ENCODE measurements around the gene CLSTN2.
A peak's percentile ranks its signal among the peaks of the same experiment; 100 is the strongest.

CLSTN2 gene

DNA sequence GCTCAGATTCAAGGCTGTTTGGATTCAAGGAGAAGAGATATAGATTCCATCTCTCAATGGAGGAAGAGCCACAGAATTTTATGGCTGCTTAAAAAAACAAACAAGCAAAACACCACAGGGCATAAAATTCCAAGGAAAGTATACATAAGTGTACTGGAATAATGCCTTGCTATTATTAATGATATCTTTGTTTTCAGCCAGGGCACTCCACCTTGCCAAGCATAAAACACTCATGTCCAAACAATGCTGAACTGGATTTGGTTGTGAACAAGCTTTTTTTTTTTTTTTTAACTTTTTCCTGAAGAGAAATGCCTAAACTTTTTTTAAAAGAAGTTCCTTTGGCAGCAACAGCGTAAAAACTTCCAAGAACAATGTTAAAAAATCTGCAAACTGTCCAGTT, 4.8 kb upstream of the CLSTN2 start:
- in situ Hi-C loops (cut with HindIII; ENCODE audit: low sequenced_read_pairs): no loop called here
- TF ChIP-seq CTCF (IDR thresholded peaks at IDR 0.05; ENCODE audit: low read depth, low read length): no peak
- DNase-seq (ENCODE audit: low read depth, low spot score): no peak
- H3K4me3 ChIP-seq (ENCODE audit: low read depth, low read length): no peak overlapping the region

- H3K4me3 ChIP-seq (ENCODE audit: low read depth, low read length): no peak overlapping the region
- no peak for TF ChIP-seq CTCF (IDR thresholded peaks at IDR 0.05; ENCODE audit: low read depth, low read length)
- in situ Hi-C loops (cut with HindIII; ENCODE audit: low sequenced_read_pairs): no loop called here
- DNase-seq (ENCODE audit: low read depth, low spot score): no peak
Measured at GRCh38 chr3:139933766-139934165, 1.2 kb upstream of the CLSTN2 start.

- in situ Hi-C loops (cut with HindIII; ENCODE audit: low sequenced_read_pairs): no loop called here
- peak overlapping the region; percentile 36 for H3K4me3 ChIP-seq (ENCODE audit: low read depth, low read length)
- DNase-seq (ENCODE audit: low read depth, low spot score): peak; percentile 15
- TF ChIP-seq CTCF (IDR thresholded peaks at IDR 0.05; ENCODE audit: low read depth, low read length): peak; percentile 53
Measured at GRCh38 chr3:139934613-139935015, 371 bp upstream of the CLSTN2 start.

- peak overlapping the region; percentile 39 for H3K4me3 ChIP-seq (ENCODE audit: low read depth, low read length)
- peak; percentile 14 for DNase-seq (ENCODE audit: low read depth, low spot score)
- no peak for TF ChIP-seq CTCF (IDR thresholded peaks at IDR 0.05; ENCODE audit: low read depth, low read length)
- in situ Hi-C loops (cut with HindIII; ENCODE audit: low sequenced_read_pairs): no loop called here
Measured at GRCh38 chr3:139935866-139936817, 1.2 kb downstream of the CLSTN2 start.

GRCh38 chr3:139937674-139938279, 2.8 kb downstream of the CLSTN2 start:
- TF ChIP-seq CTCF (IDR thresholded peaks at IDR 0.05; ENCODE audit: low read depth, low read length): peak; percentile 85
- DNase-seq (ENCODE audit: low read depth, low spot score): peak; percentile 47
- no peak overlapping the region for H3K4me3 ChIP-seq (ENCODE audit: low read depth, low read length)
- in situ Hi-C loops (cut with HindIII; ENCODE audit: low sequenced_read_pairs): no loop called here

DNA sequence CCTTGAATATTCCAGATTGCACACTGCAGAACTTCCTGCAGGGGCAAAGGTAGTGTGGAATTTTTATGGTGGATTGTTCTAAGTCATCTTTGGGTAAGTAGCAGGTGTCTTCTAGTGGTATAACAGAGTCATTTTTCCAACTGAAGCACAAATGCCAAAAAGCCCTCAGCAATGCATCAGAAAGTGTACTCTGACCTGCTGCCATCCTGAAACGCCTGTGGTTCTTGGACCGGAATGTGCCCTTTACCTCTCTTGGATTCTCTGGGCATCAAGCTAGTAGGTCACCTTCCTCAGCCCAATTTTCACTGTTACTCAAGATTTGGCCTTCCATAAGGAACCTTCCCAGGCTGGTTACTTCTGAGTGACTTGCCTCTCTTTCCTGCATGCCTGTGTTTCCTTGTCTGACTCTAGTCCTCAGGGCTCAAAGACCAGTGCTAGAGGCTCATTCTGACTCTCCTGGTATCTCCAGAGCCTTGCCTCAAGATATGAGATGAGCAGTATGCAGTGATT, 4.8 kb downstream of the CLSTN2 start:
- TF ChIP-seq CTCF (IDR thresholded peaks at IDR 0.05; ENCODE audit: low read depth, low read length): no peak
- no peak overlapping the region for H3K4me3 ChIP-seq (ENCODE audit: low read depth, low read length)
- DNase-seq (ENCODE audit: low read depth, low spot score): no peak
- in situ Hi-C loops (cut with HindIII; ENCODE audit: low sequenced_read_pairs): no loop called here

All from astrocyte of the spinal cord (primary cell).